Lung (tissue), 12 donors: ENCODE results near the gene AK8. TPM values are rescaled to one million over a fixed set of nuclear protein-coding genes. Genes with fewer than 3 reads are reported as not detected.
A peak's percentile ranks its signal among the peaks of the same experiment; 100 is the strongest.

ENCODE experiments used
- ATAC-seq: fragments of 200-7000 bp; cut with Tn5 transposase; one replicate; pipeline ENCODE4 v1.9.1; 2020; ENCODE audit warnings: moderate number of reproducible peaks; ENCODE audit not compliant: insufficient read depth, low FRiP score
- DNase-seq, 3 donors: peaks; one replicate each; pipeline ENCODE4 v3.0.0-alpha.2; 2013 to 2017
- H3K27ac ChIP-seq, 2 donors: one replicate each; pipeline ENCODE4 v1.5.1; 2013; ENCODE audit warnings: mild to moderate bottlenecking in 2 of 2, moderate library complexity in 2 of 2, control low read depth in 1 of 2, inconsistent platforms in 1 of 2, low read depth in 1 of 2, low read length in 1 of 2
- H3K27me3 ChIP-seq, 3 donors: one replicate each; pipeline ENCODE4 v1.5.1; 2013; ENCODE audit warnings: low read length in 2 of 3; ENCODE audit not compliant: control insufficient read depth in 3 of 3, insufficient read depth in 3 of 3
- H3K36me3 ChIP-seq, 4 donors: one replicate each; pipeline ENCODE4 v1.5.1; 2013; ENCODE audit warnings: low read length in 4 of 4, mild to moderate bottlenecking in 1 of 4, moderate library complexity in 1 of 4; ENCODE audit not compliant: control insufficient read depth in 4 of 4, insufficient read depth in 4 of 4
- H3K4me1 ChIP-seq, 5 donors: one replicate each; pipeline ENCODE4 v1.5.1; 2013; ENCODE audit warnings: low read length in 5 of 5, mild to moderate bottlenecking in 2 of 5, moderate library complexity in 1 of 5; ENCODE audit not compliant: control insufficient read depth in 5 of 5, insufficient read depth in 5 of 5
- H3K4me3 ChIP-seq: one replicate; pipeline ENCODE4 v1.5.1; 2013; ENCODE audit warnings: mild to moderate bottlenecking, control low read depth, moderate library complexity
- H3K9ac ChIP-seq, 2 donors: one replicate each; pipeline ENCODE4 v1.5.1; 2013; ENCODE audit warnings: low read length in 2 of 2, control low read depth in 1 of 2; ENCODE audit not compliant: insufficient read depth in 1 of 2
- H3K9me3 ChIP-seq, 4 donors: one replicate each; pipeline ENCODE4 v1.5.1; 2013; ENCODE audit warnings: low read length in 3 of 4, mild to moderate bottlenecking in 1 of 4, moderate library complexity in 1 of 4; ENCODE audit not compliant: control insufficient read depth in 4 of 4, insufficient read depth in 3 of 4
- WGBS, 2 donors: extraction: QIAGEN DNeasy Blood & Tissue Kit; methylation state at CpG; one replicate each; pipeline ENCODE4 v1.1.7; 2013; 5-methylcytosine and 5-hydroxymethylcytosine counted together
- polyA plus RNA-seq, 2 donors: library from polyadenylated mRNA; stranded (reverse); fragments of 200-250 nt; gene quantifications; one replicate each; pipeline ENCODE4 v1.2.1, GENCODE V29; 2013
- total RNA-seq, 2 donors: library from RNA; depleted of rRNA in 1 of 2; stranded (reverse); fragments of >200 nt in 1 of 2; gene quantifications; one replicate each; pipeline ENCODE4 v1.2.1, GENCODE V29; 2014 to 2021
- TF ChIP-seq, protein P1 (sequence below): IDR thresholded peaks from 2 replicates; pipeline ENCODE4 v1.5.1; 2012; ENCODE audit warnings: mild to moderate bottlenecking; ENCODE audit errors: control extremely low read depth, extremely low read depth
- donor health status: control.
- donor health status: control.
- donor health status: Bipolar disorder and iron deficiency.
- donor health status: healthy.
- donor health status: DM: yes; HTN: yes; CAD: no.

The AK8 gene
- total and polyA plus RNA-seq, 4 donors, result 1.9 to 10.6 (median 3.7) TPM

DNA sequence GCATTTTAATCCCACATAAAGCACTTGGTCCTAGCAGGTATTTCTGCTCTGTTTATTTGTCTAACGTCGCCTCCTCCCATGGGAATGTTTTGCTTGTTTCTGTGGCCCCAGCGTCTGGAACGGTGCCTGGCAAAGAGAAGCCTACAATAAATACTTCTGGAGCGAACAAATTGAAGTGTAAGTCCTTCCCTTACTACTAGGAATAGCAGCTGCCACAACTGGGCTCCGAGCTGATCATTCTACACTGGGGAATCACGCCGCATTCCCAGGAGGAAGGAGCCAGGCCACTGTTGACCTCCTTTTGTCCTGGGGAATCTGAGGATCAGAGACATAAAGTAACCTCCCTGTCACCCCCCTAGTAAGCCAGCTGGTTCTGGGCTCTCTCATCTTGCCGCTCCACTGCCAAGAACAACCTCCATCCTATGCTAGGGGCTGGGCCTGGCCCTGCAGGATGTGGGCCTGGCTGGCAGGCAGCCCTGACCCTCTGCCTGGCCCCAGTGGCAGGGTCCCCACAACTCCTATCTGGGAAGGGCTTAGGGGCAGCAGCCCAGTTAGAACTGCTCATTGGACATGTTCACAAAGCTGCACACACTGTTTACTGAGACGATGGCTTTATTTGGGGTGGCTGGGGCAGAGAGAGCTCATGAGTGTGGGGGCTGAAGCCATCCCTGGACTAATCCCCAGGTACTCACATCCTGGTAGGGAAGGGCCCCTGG lies 125.0 kb downstream of the AK8 start:
- TF ChIP-seq, protein P1, sequence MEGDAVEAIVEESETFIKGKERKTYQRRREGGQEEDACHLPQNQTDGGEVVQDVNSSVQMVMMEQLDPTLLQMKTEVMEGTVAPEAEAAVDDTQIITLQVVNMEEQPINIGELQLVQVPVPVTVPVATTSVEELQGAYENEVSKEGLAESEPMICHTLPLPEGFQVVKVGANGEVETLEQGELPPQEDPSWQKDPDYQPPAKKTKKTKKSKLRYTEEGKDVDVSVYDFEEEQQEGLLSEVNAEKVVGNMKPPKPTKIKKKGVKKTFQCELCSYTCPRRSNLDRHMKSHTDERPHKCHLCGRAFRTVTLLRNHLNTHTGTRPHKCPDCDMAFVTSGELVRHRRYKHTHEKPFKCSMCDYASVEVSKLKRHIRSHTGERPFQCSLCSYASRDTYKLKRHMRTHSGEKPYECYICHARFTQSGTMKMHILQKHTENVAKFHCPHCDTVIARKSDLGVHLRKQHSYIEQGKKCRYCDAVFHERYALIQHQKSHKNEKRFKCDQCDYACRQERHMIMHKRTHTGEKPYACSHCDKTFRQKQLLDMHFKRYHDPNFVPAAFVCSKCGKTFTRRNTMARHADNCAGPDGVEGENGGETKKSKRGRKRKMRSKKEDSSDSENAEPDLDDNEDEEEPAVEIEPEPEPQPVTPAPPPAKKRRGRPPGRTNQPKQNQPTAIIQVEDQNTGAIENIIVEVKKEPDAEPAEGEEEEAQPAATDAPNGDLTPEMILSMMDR, result no peak
- H3K27ac ChIP-seq, result peak overlapping the region in 1 of 2 donors; percentile 26
- H3K4me1 ChIP-seq, result peaks cover 0 to 10% (median 0%) of the 10 kb centered on the region in 5 donors
- H3K36me3 ChIP-seq, result no peaks in the 10 kb centered on the region
- ATAC-seq, result no peak
- no peak overlapping the region for H3K4me3 ChIP-seq
- no peaks in the 10 kb centered on the region for H3K27me3 ChIP-seq
- no peaks in the 10 kb centered on the region for H3K9me3 ChIP-seq
- no peak overlapping the region for H3K9ac ChIP-seq
- 46 to 57% methylated on average over 10 of the region's 10 CpGs for WGBS, 2 donors
- peak; percentile 45 to 58 (median 51) for DNase-seq

DNA sequence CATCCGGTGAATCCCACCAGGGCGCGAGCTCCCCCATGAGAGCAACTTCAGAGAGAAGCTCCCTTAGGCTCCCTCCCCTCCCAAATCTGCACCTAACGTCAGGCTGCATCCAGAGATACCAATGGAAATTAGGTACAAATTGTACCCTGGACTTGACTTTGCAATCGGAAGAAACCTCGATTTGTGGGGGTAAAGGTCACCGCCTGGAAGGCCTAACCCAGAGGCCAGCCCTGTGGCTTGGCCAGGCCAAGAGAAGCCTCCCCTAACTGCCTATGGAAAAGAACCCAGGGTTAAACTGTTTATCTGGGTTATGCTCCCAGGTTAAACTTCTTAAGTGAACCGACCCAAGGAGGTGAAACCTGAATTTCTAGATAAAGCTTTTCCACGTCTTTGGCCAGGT lies 127.4 kb downstream of the AK8 start:
- Histone ChIP-seq H3K27ac (no peak overlapping the region), H3K36me3 (no peaks in the 10 kb centered on the region), H3K9ac (no peak overlapping the region), H3K4me3 (no peak overlapping the region), H3K4me1 (peaks cover 0 to 10% (median 0%) of the 10 kb centered on the region in 5 donors), H3K27me3 (peaks cover 0 to 7% (median 4%) of the 10 kb centered on the region in 3 donors), H3K9me3 (no peaks in the 10 kb centered on the region)
- TF ChIP-seq, protein P1, result no peak
- no peak for ATAC-seq
- DNase-seq, result no peak
- 82 to 95% methylated on average over 9 of the region's 9 CpGs for WGBS, 2 donors

DNA sequence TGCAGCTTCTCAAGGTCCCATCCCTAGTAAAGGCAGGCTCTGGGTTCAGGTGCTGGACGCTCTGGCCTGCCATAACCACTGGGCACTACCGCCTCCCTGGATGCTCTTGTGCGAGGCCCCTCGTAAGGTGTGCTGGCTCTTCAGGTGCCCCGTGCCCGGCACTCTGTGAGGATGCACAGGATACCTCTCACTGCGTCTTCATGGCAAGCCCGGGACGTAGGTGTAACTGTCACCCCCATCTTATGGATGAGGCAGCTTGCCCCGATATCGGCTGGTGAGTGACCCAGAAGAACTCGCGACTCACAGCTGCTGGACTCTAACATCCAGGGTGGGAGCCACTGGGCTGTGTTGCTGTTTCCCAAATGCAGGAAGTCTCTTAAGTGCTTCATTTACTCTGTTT lies 128.8 kb downstream of the AK8 start:
- 85 to 93% methylated on average over 13 of the region's 13 CpGs for WGBS, 2 donors

More for the DNA sequence above, 128.8 kb downstream of the AK8 start:
- ATAC-seq (no peak), DNase-seq (no peak)
- no peaks in the 10 kb centered on the region for H3K36me3 ChIP-seq
- no peak overlapping the region for H3K9ac ChIP-seq
- H3K4me1 ChIP-seq, result peaks cover 0 to 21% (median 0%) of the 10 kb centered on the region in 5 donors
- H3K27me3 ChIP-seq, result peaks cover 0 to 14% (median 9%) of the 10 kb centered on the region in 3 donors
- no peak overlapping the region for H3K27ac ChIP-seq
- H3K4me3 ChIP-seq, result no peak overlapping the region
- TF ChIP-seq, protein P1, result no peak
- H3K9me3 ChIP-seq, result no peaks in the 10 kb centered on the region
